ENCODE measurements around the gene SUGCT.

DNA sequence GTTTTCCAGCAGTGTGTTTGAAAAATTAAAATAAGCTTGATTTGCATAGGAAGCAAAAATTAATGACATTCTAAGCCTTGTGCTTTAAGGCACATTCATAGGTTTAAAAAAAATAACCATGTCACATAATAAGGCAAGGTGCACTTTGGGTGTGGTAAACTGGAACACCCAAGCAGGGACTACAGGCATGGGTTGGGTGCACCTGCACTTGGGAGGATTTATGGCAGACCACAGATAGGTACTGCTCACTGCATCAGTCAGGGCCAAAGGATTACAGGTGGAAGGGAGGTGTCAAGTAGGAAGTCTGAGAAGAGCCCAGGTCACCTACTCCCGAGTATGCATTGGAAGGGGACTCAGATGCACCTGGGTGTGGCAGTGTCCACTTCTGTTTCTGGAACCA is 753.7 kb downstream of the SUGCT start:
- TF ChIP-seq, protein P1, sequence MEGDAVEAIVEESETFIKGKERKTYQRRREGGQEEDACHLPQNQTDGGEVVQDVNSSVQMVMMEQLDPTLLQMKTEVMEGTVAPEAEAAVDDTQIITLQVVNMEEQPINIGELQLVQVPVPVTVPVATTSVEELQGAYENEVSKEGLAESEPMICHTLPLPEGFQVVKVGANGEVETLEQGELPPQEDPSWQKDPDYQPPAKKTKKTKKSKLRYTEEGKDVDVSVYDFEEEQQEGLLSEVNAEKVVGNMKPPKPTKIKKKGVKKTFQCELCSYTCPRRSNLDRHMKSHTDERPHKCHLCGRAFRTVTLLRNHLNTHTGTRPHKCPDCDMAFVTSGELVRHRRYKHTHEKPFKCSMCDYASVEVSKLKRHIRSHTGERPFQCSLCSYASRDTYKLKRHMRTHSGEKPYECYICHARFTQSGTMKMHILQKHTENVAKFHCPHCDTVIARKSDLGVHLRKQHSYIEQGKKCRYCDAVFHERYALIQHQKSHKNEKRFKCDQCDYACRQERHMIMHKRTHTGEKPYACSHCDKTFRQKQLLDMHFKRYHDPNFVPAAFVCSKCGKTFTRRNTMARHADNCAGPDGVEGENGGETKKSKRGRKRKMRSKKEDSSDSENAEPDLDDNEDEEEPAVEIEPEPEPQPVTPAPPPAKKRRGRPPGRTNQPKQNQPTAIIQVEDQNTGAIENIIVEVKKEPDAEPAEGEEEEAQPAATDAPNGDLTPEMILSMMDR (IDR thresholded peaks at IDR 0.05) = no peak
- TF ChIP-seq POLR2A (IDR thresholded peaks at IDR 0.05) = no peak
